ENCODE measurements around the gene CCDC90B. TPM values are rescaled to one million over a fixed set of nuclear protein-coding genes. Genes with fewer than 3 reads are reported as not detected.

CCDC90B gene
- total RNA-seq, 1 experiment from 2014 or later: 35.9 TPM

GRCh38 chr11:83294208-83294607, 8.0 kb upstream of the CCDC90B start:
- no peak overlapping the region for H3K4ac ChIP-seq (ENCODE audit: low read depth, low read length)
- H3K23me2 ChIP-seq (ENCODE audit: insufficient read length, low read depth, low read length, poor library complexity, severe bottlenecking): no peaks in the 10 kb centered on the region
- H3K4me2 ChIP-seq (ENCODE audit: insufficient read depth, insufficient read length, low read length): no peak overlapping the region
- no peak overlapping the region for H3K4me3 Mint-ChIP-seq
- H3K56ac ChIP-seq (ENCODE audit: insufficient read length, low read depth, low read length): no peak overlapping the region
- H3T11ph ChIP-seq (ENCODE audit: low read length): no peak overlapping the region
- H3K4me1 ChIP-seq (ENCODE audit: insufficient read depth, low read length): 0 out of 2 replicates have a peak, but pooled peaks cover 2% of the 10 kb centered on the region
- no peak overlapping the region for H2BK20ac ChIP-seq (ENCODE audit: low read depth, low read length, poor library complexity, severe bottlenecking)
- no peak overlapping the region for H4K5ac ChIP-seq (ENCODE audit: insufficient read length, low read depth, low read length)
- H3K79me1 ChIP-seq (ENCODE audit: insufficient read depth, low read depth, low read length, poor library complexity, severe bottlenecking): no peaks in the 10 kb centered on the region
- H3K9me3 ChIP-seq (ENCODE audit: control insufficient read depth, low read depth, low read length): no peaks in the 10 kb centered on the region
- TF ChIP-seq CTCF (conservative IDR thresholded peaks at IDR 0.05): no peak
- H2AFZ ChIP-seq (ENCODE audit: low read length): no peak overlapping the region
- DNase-seq: no peak
- H3K4me1 Mint-ChIP-seq: peaks cover 16% of the 10 kb centered on the region in 2 experiments
- H2BK15ac ChIP-seq (ENCODE audit: low read depth, low read length): no peak overlapping the region
- no peaks in the 10 kb centered on the region for H3K79me2 ChIP-seq (ENCODE audit: insufficient read depth, low read length)
- H3K27ac Mint-ChIP-seq: no peak overlapping the region
- no peak overlapping the region for H3K23ac ChIP-seq (ENCODE audit: insufficient read length, low read depth, low read length)
- H3K27me3 Mint-ChIP-seq (ENCODE audit: low read depth): no peaks in the 10 kb centered on the region; the same call in 1 of the 2 replicates
- H4K91ac ChIP-seq (ENCODE audit: insufficient read length, low read depth, low read length): no peak overlapping the region
- no CpG with 5 or more reads among the region's 4 CpGs for WGBS (ENCODE audit: extremely low coverage, insufficient read length, low lambda C conversion rate)
- no peaks in the 10 kb centered on the region for H4K20me1 ChIP-seq (ENCODE audit: control insufficient read depth, insufficient read depth, insufficient read length)
- H3K9me3 Mint-ChIP-seq: no peaks in the 10 kb centered on the region
- H2BK12ac ChIP-seq (ENCODE audit: insufficient read length, low read depth, low read length): no peak overlapping the region
- no peak overlapping the region for H3K14ac ChIP-seq (ENCODE audit: insufficient read depth, low read length)
- H2BK5ac ChIP-seq (ENCODE audit: insufficient read length, low read length): no peak overlapping the region
- no peak overlapping the region for H4K8ac ChIP-seq (replicated peaks; ENCODE audit: insufficient read length, low read depth, low read length)
- H3K9ac ChIP-seq (ENCODE audit: extremely low read depth, insufficient read length, low read length): no peak overlapping the region
- no peak overlapping the region for H2AK5ac ChIP-seq (ENCODE audit: insufficient read length, low read length)
- no peak overlapping the region for H3K18ac ChIP-seq (ENCODE audit: insufficient read length, low read depth, low read length)
- H2BK120ac ChIP-seq (ENCODE audit: low read depth, low read length, poor library complexity, severe bottlenecking): no peak overlapping the region
- no peaks in the 10 kb centered on the region; a peak in 1 of 7 replicates for H3K36me3 Mint-ChIP-seq (ENCODE audit: insufficient read depth in 1 of 3, low read depth in 3 of 3)
- H3K27ac ChIP-seq (ENCODE audit: insufficient read length, low read depth, low read length): no peak overlapping the region
- H3K27me3 ChIP-seq (ENCODE audit: insufficient read depth, low read length): no peaks in the 10 kb centered on the region
